T-helper 17 cell (primary cell): Measurements from ENCODE around the gene OR4C46. TPM values are rescaled to one million over a fixed set of nuclear protein-coding genes. Genes with fewer than 3 reads are reported as not detected.
"Not testable (repeated sequence)": the region's sequence is repeated elsewhere in the genome, so short reads cannot be mapped to it uniquely, and the experiment has no call there.

Experiments used
- ATAC-seq: fragments of 150-1000 bp; cut with Tn5 transposase; 2 replicates; pipeline ENCODE4 v1.10.0; 2021; ENCODE audit warnings: mild to moderate bottlenecking, moderate library complexity
- DNase-seq, 3 donors: peaks; one replicate each; pipeline versions ENCODE4 v3.0.0 to v3.0.0-alpha.2; 2020 to 2021
- H3K9me3 ChIP-seq: one replicate; pipeline ENCODE4 v1.7.0; 2013; ENCODE audit warnings: low read length, mild to moderate bottlenecking; ENCODE audit not compliant: control insufficient read depth, poor library complexity, severe bottlenecking
- H3K27ac Mint-ChIP-seq: one replicate; pipeline ENCODE4 v1.8.0; 2022; ENCODE audit warnings: mild to moderate bottlenecking, moderate library complexity, mixed read lengths
- H3K27me3 Mint-ChIP-seq: one replicate; pipeline ENCODE4 v1.8.0; 2022; ENCODE audit warnings: mixed read lengths
- H3K36me3 Mint-ChIP-seq: one replicate; pipeline ENCODE4 v1.8.0; 2022; ENCODE audit warnings: low read depth, mixed read lengths
- H3K4me1 Mint-ChIP-seq: one replicate; pipeline ENCODE4 v1.8.0; 2022; ENCODE audit warnings: mild to moderate bottlenecking, mixed read lengths
- H3K4me3 Mint-ChIP-seq: one replicate; pipeline ENCODE4 v1.8.0; 2022; ENCODE audit warnings: mild to moderate bottlenecking, moderate library complexity, mixed read lengths
- total RNA-seq, 4 donors: library from RNA in 2 of 4; stranded (reverse) in 2 of 4; gene quantifications; one replicate each; pipeline ENCODE4 v1.2.3 and lab custom pipeline; 2022 to 2026

OR4C46 gene
- not detected for total RNA-seq
- total RNA-seq (lab: John Stamatoyannopoulos, UW) = 0 reads per million in 2 donors

GRCh38 chr11:54603898-54604297 lies at the start of gene OR4C46:
OR4C46 (minus strand) TSS chr11:54603998; CDS start chr11:54603998, 0 bp downstream.
- Mint-ChIP-seq H3K27ac (no peak within 1 kb of the TSS), H3K4me1 (no peaks in the 10 kb centered on the region), H3K4me3 (no peak within 1 kb of the TSS), H3K27me3 (no peaks in the 10 kb centered on the region), H3K36me3 (no peaks in the 10 kb centered on the region)
- no peaks in the 10 kb centered on the region for H3K9me3 ChIP-seq
- no peak for ATAC-seq
- DNase-seq = no peak

- not testable (repeated sequence) for H3K27me3 Mint-ChIP-seq, DNase-seq, H3K4me1 Mint-ChIP-seq, H3K27ac Mint-ChIP-seq, H3K4me3 Mint-ChIP-seq, H3K36me3 Mint-ChIP-seq, H3K9me3 ChIP-seq, ATAC-seq
Observed at GRCh38 chr11:54645606-54646005, 41.8 kb upstream of the OR4C46 start.

GRCh38 chr11:54561439-54561838 lies 42.4 kb downstream of the OR4C46 start:
- DNase-seq, H3K27ac Mint-ChIP-seq, H3K36me3 Mint-ChIP-seq, ATAC-seq, H3K4me3 Mint-ChIP-seq, H3K9me3 ChIP-seq, H3K4me1 Mint-ChIP-seq, H3K27me3 Mint-ChIP-seq: not testable (repeated sequence)

GRCh38 chr11:54558919-54559318 lies 44.9 kb downstream of the OR4C46 start:
- Mint-ChIP-seq H3K27me3 (no peaks in the 10 kb centered on the region), H3K4me1 (no peaks in the 10 kb centered on the region), H3K36me3 (no peaks in the 10 kb centered on the region), H3K4me3 (no peak overlapping the region), H3K27ac (no peak overlapping the region)
- no peak for ATAC-seq
- H3K9me3 ChIP-seq = no peaks in the 10 kb centered on the region
- DNase-seq = no peak

- no peak for ATAC-seq
Observed at GRCh38 chr11:54558407-54558806, 45.4 kb downstream of the OR4C46 start.

More at GRCh38 chr11:54558407-54558806, 45.4 kb downstream of the OR4C46 start:
- Mint-ChIP-seq H3K36me3 (no peaks in the 10 kb centered on the region), H3K27ac (no peak overlapping the region), H3K4me3 (no peak overlapping the region), H3K27me3 (no peaks in the 10 kb centered on the region), H3K4me1 (no peaks in the 10 kb centered on the region)
- H3K9me3 ChIP-seq = no peaks in the 10 kb centered on the region
- no peak for DNase-seq

Other genes starting within 250 kb of the OR4C46 start
- gene OR4A5, start 102.8 kb upstream of the OR4C46 start, total RNA-seq = not detected